ENCODE measurements around the gene EDEM3. TPM values are rescaled to one million over a fixed set of nuclear protein-coding genes. Genes with fewer than 3 reads are reported as not detected.

Gene EDEM3
- polyA plus RNA-seq, 10 donors, result 21.8 to 31.0 (median 27.6) TPM

DNA sequence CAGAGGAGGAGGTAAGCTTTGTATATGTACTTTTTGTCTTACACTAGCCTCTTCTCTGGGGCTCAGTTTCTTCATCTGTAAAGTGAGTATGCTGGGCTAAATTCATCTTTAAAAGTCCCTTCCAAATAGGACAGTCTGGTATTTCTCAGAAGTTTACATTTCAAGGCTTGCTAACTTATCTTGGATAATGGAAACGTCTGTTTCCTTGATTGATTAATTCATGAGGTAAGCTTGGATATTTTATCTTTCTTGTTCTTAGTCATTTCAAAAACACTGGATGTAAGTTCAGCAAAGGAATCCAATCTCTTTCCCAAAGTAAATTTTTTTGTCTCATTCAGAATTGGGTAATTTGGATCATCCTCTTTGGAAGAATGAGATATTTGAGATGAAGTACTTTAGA is 111.0 kb downstream of the EDEM3 start:
- no peak for DNase-seq

DNA sequence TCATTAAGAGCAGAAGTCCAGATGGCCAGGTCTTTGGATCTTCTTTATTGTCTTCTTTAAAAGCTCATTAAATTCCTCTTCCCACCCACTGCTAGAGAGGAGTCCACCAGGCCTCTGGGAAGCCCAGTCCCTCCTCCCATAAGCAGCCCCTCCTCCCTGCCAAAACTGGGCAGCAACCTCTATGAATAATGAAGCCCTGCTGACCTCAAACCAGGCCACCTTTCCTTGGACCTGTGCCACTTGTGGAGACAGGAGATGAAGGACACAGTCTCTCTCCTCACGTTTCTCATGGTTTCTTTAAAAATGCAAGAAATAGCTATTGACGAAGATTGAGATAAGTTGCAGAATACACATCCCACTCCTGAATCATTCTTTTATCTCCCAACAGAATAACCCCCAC is 112.8 kb downstream of the EDEM3 start:
- no peak for DNase-seq

DNA sequence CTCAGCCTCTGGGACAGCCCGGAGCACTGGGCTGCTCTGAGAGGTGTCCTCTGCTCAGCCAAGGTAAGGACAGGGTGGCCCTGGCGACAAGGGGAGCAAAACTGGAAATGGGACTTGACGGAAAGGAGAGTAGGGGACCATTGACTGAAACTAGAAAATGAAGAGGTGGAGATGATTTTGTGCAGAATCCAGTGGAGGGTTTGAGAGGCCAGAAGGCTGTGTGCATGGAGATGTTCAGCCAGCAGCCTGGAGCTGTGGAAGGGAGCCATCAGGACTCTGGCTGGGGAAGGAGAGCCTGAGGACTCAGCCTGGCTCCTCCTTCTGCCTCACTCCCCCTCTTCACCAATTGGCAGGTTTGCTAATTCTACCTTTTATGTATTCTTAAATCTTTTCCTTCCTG is 114.2 kb downstream of the EDEM3 start:
- DNase-seq, result peak in 1 of 3 donors; percentile 74

Other genes starting within 250 kb of the EDEM3 start
- 10 to 100 TPM; 44.2 to 72.3 (median 57.8) TPM for gene NIBAN1, start 219.7 kb upstream of the EDEM3 start, polyA plus RNA-seq (ENCODE audit: insufficient read length in 10 of 10)

All from muscle of back (tissue), 11 donors.